SU-DHL-6 (cell line): ENCODE results near the gene KCNAB2.

ENCODE experiments used
- EZH2phosphoT487 ChIP-seq: fragments of 200-600 bp; sonication (generic), shearing (Covaris generic); conservative IDR thresholded peaks from 2 replicates; pipeline ENCODE4 v1.6.1; 2018; ENCODE audit warnings: mild to moderate bottlenecking, antibody characterized with exemption, low read length, moderate library complexity, mixed read lengths
- TF ChIP-seq, protein P1 (sequence below): fragments of 200-600 bp; sonication (generic); IDR thresholded peaks from one replicate; pipeline ENCODE4 v1.5.1; 2017; ENCODE audit warnings: antibody characterized with exemption, mild to moderate bottlenecking, low read length, moderate library complexity; ENCODE audit not compliant: insufficient read depth, poor library complexity, severe bottlenecking

- TF ChIP-seq, protein P1, sequence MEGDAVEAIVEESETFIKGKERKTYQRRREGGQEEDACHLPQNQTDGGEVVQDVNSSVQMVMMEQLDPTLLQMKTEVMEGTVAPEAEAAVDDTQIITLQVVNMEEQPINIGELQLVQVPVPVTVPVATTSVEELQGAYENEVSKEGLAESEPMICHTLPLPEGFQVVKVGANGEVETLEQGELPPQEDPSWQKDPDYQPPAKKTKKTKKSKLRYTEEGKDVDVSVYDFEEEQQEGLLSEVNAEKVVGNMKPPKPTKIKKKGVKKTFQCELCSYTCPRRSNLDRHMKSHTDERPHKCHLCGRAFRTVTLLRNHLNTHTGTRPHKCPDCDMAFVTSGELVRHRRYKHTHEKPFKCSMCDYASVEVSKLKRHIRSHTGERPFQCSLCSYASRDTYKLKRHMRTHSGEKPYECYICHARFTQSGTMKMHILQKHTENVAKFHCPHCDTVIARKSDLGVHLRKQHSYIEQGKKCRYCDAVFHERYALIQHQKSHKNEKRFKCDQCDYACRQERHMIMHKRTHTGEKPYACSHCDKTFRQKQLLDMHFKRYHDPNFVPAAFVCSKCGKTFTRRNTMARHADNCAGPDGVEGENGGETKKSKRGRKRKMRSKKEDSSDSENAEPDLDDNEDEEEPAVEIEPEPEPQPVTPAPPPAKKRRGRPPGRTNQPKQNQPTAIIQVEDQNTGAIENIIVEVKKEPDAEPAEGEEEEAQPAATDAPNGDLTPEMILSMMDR = no peak
- no peak for TF ChIP-seq EZH2phosphoT487
These were observed 4.1 kb upstream of the KCNAB2 start for GRCh38 chr1:6041432-6042062.
